ENCODE measurements around the gene RHOF. TPM values are rescaled to one million over a fixed set of nuclear protein-coding genes. Genes with fewer than 3 reads are reported as not detected.

RHOF gene
- total and polyA plus RNA-seq, 4 donors, result 0.97 to 7.0 (median 3.5) TPM

GRCh38 chr12:121733849-121734248 lies 59.6 kb downstream of the RHOF start:
- no peak overlapping the region for H3K4me3 ChIP-seq (ENCODE audit: low read depth in 1 of 3, low read length in 3 of 3)
- no peak overlapping the region for H3K9ac ChIP-seq (ENCODE audit: low read depth in 1 of 2, low read length in 2 of 2)
- no peaks in the 10 kb centered on the region for H3K9me3 ChIP-seq (ENCODE audit: control insufficient read depth in 4 of 4, low read length in 3 of 4)
- TF ChIP-seq ZBTB33 (IDR thresholded peaks at IDR 0.05) (no peak), HNF4G (IDR thresholded peaks at IDR 0.05) (no peak)
- no peak overlapping the region for H3K27ac ChIP-seq (ENCODE audit: low read depth in 1 of 2, low read length in 2 of 2)
- H3K4me1 ChIP-seq (ENCODE audit: control insufficient read depth in 4 of 4, insufficient read depth in 4 of 4, low read length in 3 of 4), result no peaks in the 10 kb centered on the region
- H3K36me3 ChIP-seq (ENCODE audit: control insufficient read depth in 4 of 4, insufficient read depth in 3 of 4, low read depth in 1 of 4, low read length in 3 of 4), result no peaks in the 10 kb centered on the region
- H3K27me3 ChIP-seq (ENCODE audit: control insufficient read depth in 4 of 4, insufficient read depth in 4 of 4, low read length in 3 of 4), result no peaks in the 10 kb centered on the region
- WGBS, result 95% methylated on average over 8 of the region's 8 CpGs
- DNase-seq (ENCODE audit: low spot score), result no peak

GRCh38 chr12:121731473-121731872 lies 62.0 kb downstream of the RHOF start:
- no peak overlapping the region for H3K9ac ChIP-seq (ENCODE audit: low read depth in 1 of 2, low read length in 2 of 2)
- H3K9me3 ChIP-seq (ENCODE audit: control insufficient read depth in 4 of 4, low read length in 3 of 4), result no peaks in the 10 kb centered on the region
- 96% methylated on average over 7 of the region's 7 CpGs for WGBS
- no peak for DNase-seq (ENCODE audit: low spot score)
- no peak overlapping the region for H3K27ac ChIP-seq (ENCODE audit: low read depth in 1 of 2, low read length in 2 of 2)
- no peaks in the 10 kb centered on the region for H3K27me3 ChIP-seq (ENCODE audit: control insufficient read depth in 4 of 4, insufficient read depth in 4 of 4, low read length in 3 of 4)
- H3K4me3 ChIP-seq (ENCODE audit: low read depth in 1 of 3, low read length in 3 of 3), result no peak overlapping the region
- TF ChIP-seq ZBTB33 (IDR thresholded peaks at IDR 0.05) (no peak), FOXA1 (IDR thresholded peaks at IDR 0.05) (no peak), MAX (IDR thresholded peaks at IDR 0.05) (no peak), RAD21 (IDR thresholded peaks at IDR 0.05) (no peak), NR2F2 (IDR thresholded peaks at IDR 0.05) (no peak), FOXA2 (IDR thresholded peaks at IDR 0.05) (no peak), TAF1 (conservative IDR thresholded peaks at IDR 0.05) (no peak), HNF4G (IDR thresholded peaks at IDR 0.05) (no peak), GABPA (IDR thresholded peaks at IDR 0.05 in 1 of 2, conservative IDR thresholded peaks at IDR 0.05 in 1 of 2) (no peak), YY1 (IDR thresholded peaks at IDR 0.05) (no peak)
- TF ChIP-seq, protein P1, sequence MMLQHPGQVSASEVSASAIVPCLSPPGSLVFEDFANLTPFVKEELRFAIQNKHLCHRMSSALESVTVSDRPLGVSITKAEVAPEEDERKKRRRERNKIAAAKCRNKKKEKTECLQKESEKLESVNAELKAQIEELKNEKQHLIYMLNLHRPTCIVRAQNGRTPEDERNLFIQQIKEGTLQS (IDR thresholded peaks at IDR 0.05), result no peak
- TF ChIP-seq, protein P2, sequence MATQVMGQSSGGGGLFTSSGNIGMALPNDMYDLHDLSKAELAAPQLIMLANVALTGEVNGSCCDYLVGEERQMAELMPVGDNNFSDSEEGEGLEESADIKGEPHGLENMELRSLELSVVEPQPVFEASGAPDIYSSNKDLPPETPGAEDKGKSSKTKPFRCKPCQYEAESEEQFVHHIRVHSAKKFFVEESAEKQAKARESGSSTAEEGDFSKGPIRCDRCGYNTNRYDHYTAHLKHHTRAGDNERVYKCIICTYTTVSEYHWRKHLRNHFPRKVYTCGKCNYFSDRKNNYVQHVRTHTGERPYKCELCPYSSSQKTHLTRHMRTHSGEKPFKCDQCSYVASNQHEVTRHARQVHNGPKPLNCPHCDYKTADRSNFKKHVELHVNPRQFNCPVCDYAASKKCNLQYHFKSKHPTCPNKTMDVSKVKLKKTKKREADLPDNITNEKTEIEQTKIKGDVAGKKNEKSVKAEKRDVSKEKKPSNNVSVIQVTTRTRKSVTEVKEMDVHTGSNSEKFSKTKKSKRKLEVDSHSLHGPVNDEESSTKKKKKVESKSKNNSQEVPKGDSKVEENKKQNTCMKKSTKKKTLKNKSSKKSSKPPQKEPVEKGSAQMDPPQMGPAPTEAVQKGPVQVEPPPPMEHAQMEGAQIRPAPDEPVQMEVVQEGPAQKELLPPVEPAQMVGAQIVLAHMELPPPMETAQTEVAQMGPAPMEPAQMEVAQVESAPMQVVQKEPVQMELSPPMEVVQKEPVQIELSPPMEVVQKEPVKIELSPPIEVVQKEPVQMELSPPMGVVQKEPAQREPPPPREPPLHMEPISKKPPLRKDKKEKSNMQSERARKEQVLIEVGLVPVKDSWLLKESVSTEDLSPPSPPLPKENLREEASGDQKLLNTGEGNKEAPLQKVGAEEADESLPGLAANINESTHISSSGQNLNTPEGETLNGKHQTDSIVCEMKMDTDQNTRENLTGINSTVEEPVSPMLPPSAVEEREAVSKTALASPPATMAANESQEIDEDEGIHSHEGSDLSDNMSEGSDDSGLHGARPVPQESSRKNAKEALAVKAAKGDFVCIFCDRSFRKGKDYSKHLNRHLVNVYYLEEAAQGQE (IDR thresholded peaks at IDR 0.05), result no peak
- no peaks in the 10 kb centered on the region for H3K36me3 ChIP-seq (ENCODE audit: control insufficient read depth in 4 of 4, insufficient read depth in 3 of 4, low read depth in 1 of 4, low read length in 3 of 4)
- H3K4me1 ChIP-seq (ENCODE audit: control insufficient read depth in 4 of 4, insufficient read depth in 4 of 4, low read length in 3 of 4), result no peaks in the 10 kb centered on the region
